NCI-H82 treated with DMSO at 0.1 percent for 48 hours (cell line): ENCODE results near the gene UVRAG.

Source experiments
- DNase-seq: peaks from one replicate; lab custom pipeline; 2025; ENCODE audit not compliant: unreplicated experiment; lab: John Stamatoyannopoulos, UW

The UVRAG gene

DNA sequence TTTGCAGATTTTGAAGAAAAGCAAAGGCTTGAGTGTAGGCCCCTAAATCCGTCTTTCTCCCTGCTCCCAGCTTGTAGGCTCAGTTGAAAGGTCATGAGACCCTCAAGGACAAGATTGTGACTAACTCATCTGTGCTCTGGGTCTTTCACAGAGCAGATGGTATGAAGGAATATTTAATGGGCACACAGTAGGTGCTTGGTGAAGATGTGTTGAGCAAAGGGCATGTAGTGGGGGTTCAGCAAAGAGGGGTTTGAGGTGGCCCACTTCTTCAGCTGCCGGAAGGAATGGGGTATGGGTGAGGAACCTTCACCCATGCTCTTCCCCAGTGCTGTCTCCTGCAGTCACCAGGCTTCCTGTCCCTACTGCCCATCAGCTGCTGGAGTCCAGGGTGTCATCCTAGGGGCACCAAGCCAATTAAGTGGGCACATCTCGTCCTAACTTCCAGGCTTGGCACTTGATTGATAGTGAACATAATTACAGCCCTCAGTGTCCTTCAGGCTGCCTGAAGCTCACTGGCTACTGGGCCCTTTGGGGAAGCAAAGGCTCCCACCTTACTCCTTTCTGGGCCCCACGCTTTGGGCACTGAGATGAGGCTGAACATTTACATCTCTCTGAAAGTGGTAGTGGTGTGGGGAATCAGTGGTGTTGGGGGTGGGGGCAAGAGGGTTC lies 31.5 kb upstream of the UVRAG start:
- no peak for DNase-seq

DNA sequence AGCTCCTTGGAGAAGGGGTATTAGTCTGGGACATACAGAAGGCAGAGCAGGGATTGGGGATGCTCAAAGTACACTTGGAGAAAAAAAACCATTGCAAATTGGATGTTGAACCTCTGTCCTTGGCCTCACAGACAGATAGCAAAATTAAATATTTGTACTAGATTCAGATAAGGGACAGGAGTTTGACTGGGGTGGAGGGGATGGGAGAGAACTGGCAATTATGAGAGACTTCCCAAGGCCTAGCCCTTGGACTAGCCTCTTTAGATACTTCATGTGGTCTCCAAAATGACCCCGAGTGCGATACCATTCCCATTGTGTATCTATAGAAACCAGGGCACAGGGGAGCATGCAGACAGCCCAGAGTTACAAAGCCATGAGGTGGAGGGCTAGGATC lies 30.9 kb upstream of the UVRAG start:
- no peak for DNase-seq

DNA sequence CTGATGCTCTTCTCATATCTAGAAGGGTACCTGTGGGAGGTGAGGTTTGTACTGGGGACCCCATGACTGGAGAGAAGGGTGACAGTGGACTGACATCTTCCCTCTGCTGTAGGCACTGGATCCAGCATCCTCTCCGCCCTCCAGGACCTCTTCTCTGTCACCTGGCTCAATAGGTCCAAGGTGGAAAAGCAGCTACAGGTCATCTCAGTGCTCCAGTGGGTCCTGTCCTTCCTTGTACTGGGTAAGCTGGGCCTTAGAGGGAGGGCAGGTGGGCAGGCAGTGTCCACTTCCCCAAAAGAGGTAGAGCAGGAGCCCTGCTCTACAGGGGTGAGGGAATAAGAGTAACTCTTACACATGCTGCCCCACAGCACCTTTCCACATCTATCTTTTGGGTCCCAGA lies 30.5 kb upstream of the UVRAG start:
- no peak for DNase-seq

DNA sequence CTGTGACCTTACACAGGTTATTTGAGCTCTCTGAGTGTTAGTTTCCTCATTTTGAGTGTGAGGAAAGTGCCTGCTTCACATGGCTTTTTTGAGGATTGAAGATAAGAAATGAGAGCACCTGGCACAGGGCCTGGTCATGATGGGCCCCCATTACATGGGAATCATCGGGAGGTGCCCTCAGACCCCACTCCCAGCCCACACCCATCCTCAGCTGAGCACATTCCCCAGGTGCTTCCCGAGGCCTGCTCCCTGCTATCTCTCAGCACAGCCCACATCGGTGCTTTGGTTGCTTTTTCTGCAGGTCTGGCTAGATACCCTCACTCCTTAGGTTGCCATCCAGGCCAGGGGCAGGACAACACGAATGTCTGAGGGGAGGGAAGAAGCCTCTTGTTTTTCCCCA lies 29.8 kb upstream of the UVRAG start:
- DNase-seq: no peak

DNA sequence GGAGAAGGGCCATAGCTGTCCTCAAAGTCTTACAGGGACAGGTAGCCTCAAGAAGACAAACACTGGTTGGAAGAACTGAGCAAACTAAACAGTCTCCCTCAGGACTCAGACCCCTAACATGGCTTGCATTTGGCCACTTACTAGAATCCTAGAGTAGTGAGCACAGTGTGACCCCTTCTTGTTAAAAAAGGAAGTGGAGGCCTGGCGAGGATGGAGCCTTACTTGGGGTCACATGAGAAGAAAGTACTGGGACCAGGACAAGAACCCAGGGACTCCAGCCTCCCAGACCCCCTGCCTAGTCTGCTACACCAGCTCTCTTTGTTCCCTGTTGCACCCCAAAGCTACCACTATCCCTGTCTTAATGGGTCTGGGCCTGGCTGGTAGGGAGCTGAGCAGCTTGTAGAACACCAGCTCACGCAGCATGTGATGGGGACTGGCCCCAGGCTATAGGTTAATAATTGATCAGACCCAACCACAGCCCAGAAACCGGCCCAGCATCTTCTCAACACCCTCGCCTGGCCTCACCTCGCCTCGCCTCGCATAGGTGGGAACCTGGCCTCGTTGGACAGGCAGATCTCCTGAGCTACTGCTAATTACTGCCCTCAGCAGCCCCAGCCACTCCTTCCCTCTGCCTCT lies 28.8 kb upstream of the UVRAG start:
- DNase-seq: no peak

DNA sequence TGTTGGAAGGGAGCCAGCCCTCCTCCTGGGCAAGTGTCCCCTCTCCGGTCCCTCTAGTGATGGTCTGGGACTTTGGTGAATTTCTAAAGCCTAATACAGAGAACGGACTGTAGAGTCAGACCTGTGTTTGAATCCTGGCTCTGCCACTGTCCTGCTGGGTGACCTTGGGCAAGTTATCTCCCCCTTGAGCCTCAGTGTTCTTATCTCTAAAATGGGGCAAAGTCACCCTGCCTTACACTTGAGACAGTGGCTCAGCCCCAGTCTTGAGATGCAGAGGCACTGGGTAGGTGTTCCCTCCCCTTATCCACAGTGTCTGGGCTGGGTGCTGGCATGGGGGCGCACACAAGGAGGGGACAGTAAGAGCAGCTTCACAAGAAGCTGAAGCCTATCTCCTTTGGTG lies 25.5 kb upstream of the UVRAG start:
- no peak for DNase-seq

DNA sequence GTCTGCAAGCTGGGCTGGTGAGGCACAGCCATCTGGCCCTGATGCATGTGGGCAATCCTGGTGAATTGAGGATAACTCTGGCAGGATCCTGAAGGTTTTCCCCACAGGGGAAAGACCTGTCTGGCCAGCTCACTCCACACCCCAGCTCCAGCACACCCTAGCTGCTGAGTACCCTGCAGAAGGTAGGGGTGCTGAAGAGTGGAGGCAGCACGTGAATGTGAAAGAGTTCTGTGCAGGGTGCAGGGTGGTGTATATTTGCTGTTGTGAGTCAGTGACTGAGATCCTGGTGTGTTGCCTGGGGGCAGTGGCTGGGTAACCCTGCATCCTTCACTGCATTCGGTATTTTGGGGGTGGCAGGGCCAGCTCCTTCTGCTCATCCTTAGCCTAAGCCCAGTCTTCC lies 24.0 kb upstream of the UVRAG start:
- DNase-seq: no peak

DNA sequence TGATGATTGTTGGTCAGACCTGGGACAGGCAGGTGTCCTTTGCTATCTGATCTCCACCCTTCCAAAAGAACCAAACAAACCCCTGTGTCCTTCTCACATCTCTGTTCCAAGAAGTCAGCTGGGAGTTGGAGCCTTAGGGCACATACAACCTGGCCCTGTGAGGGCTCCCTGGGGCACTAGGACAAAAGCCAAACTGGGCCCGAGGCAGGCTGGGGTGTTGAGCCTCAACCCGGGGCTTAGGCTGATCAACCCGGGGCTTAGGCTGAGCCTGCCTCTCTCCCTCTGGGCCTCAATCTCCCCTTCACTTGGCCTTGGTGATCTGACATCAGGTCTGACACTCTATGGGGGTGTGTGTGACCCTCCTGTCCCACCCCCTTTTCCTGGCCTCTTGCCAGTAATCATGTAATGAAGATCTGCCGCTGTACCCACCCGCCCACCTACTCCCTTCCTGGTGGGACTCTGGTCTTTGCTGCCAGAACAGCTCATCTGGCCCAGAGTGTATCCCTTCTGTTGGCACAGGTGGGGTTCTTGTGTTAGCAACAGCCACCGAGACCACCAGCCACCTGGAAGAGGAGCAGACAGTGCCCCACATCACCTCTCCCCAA lies 22.8 kb upstream of the UVRAG start:
- DNase-seq: no peak

DNA sequence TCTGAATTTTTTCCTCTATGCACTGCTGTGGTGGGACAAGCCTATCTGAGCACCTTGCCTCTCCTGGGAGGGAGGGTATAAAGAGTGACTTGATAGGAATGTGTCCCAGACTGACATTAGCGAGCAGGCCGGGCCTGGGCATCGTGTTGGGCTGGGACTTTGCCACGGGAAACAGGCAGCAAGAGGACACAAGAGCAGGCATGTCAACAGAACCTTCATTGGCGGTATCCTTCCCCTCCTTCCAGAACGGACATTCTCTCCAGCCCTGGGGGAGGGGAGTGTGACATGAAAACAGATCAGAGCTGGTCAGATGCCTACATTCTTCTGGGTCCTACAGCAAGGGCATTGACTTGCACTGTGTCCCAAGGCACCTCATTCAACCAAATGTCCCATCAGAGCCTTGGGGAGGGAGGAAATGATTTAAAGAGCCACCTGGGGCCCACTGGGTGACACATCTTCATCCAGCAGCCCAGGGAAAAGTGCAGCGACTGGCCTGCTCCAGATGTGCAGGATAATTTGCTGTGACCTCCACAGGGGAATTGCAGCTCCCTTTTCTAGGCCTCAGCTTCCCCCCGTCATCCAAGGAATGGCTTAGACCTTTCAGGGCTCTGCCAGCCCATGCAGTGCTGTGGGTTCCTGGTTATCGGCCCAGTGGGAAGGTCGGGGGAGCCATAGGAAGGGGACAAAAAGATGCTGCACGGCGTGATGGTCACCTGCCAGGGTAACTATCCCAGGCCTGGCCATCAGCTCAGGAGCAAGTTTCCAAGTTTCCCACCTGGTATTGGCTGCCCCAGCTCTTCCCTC lies 21.8 kb upstream of the UVRAG start:
- DNase-seq: no peak

DNA sequence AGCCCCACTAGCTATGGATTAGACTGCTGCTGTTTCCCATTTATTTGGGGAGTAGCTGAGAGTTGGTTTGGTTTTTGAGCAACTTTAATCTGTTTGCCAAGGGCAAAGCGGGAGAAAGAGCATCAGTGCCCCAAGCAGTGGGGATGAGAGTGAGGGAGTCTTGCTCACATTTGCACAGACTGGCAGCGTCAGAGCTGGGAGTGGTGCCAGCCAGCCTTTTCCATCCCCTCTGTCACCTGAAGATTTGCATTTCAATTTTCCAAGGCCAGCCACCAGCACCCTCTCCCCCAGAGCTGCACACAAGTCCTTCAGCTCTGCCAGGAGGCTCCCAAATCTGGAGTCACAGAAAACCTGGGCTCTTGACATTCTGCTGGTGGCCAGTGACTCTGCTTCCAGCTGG lies 21.0 kb upstream of the UVRAG start:
- no peak for DNase-seq

DNA sequence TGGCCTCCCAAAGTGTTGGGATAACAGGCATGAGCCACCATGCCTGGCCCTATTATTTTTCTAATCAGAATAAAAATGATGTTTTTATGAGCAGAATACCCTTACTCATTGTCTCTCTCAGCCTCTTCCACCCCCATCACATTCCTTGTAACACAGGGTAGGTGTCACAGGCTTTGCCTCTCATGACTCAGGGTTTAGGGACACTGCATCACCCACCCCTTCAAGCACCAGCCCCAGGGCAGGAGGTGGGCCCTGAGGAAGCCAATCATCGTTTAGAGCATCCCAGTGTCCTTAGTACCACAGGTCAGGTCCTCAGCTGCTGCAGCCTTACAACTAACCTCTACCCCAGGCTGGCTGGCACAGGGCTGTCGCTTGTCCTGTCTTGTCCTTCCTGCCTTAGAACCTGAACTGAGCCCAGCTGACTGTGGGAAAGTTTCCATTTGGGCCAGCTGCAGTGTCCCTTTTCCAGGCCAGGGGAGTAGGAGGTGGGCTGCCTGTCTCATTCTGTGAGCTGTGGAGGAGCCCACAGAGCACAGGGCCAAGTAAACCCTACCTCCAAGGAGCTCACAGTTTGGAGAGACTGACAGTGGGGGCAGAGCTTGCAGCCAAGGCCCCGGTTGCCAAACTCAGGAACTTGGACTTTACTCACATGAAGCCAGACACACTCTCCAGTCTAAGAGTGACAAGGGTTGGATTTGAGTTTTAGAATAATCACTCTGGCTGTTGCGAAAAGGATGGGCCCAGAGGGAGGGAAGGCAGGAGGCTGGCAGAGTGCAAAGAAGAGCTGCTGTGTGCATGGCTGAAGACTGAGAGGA lies 19.5 kb upstream of the UVRAG start:
- DNase-seq: no peak

DNA sequence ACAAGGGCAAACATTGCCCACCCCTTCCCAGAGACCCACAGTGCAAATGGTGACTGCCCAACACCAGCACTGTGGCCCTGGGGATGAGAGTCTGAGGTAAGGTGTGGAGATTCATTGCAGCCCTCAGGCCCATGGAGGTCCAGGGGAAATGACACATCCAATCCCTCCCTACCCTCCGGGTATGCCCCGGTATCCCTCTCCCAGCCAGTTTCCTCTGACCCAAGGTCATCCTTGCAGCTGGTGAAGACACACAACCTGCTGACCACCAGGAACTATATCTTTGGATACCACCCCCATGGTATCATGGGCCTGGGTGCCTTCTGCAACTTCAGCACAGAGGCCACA lies 18.9 kb upstream of the UVRAG start:
- no peak for DNase-seq

DNA sequence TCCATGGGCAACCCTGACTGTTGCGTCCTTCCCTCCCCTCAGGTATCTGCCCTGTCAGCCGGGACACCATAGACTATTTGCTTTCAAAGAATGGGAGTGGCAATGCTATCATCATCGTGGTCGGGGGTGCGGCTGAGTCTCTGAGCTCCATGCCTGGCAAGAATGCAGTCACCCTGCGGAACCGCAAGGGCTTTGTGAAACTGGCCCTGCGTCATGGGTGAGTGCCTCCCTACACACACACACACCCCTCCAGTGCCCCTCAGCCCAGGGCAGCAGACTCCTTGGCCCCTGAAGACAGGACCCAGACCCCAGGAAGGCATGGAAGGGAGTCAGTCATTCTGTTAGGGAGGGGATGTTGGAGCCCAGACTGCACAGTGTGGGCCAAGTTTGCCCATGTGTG lies 17.9 kb upstream of the UVRAG start:
- DNase-seq: no peak

DNA sequence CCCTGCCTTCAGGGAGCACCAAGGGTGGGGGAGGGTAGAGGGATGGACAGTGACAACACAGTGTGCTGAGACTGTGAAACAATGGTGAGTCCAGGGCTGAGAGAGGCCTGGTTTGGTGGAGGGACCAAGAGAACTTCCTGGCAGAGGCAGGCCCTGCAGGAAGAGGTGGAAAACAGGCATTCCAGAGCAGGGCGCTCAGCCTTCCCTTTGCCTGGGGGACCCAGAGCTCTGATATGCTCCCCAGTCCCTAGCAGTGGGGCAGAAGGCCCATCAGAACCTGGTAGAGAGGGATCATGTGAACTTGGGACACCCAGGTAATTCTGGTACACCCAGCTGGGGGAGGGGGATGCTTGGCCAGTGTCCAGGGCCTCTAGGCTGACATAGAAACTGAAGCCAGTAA lies 17.2 kb upstream of the UVRAG start:
- DNase-seq: no peak

DNA sequence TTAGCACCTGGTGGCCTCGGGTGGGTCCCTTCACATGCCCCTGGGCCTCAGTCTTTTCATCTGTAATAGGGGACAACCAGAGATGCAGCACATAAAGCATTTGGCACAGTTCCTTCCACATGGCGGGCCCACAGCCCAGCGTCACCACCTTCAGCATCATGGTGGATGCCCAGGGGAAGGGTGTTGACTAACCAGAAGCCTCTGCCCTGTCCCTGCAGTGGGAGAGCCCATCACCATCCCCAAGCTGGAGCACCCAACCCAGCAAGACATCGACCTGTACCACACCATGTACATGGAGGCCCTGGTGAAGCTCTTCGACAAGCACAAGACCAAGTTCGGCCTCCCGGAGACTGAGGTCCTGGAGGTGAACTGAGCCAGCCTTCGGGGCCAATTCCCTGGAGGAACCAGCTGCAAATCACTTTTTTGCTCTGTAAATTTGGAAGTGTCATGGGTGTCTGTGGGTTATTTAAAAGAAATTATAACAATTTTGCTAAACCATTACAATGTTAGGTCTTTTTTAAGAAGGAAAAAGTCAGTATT lies 14.8 kb upstream of the UVRAG start:
- no peak for DNase-seq

DNA sequence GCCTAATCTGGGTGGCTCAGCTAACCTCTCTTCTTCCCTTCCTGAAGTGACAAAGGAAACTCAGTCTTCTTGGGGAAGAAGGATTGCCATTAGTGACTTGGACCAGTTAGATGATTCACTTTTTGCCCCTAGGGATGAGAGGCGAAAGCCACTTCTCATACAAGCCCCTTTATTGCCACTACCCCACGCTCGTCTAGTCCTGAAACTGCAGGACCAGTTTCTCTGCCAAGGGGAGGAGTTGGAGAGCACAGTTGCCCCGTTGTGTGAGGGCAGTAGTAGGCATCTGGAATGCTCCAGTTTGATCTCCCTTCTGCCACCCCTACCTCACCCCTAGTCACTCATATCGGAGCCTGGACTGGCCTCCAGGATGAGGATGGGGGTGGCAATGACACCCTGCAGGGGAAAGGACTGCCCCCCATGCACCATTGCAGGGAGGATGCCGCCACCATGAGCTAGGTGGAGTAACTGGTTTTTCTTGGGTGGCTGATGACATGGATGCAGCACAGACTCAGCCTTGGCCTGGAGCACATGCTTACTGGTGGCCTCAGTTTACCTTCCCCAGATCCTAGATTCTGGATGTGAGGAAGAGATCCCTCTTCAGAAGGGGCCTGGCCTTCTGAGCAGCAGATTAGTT lies 14.2 kb upstream of the UVRAG start:
- DNase-seq: no peak

DNA sequence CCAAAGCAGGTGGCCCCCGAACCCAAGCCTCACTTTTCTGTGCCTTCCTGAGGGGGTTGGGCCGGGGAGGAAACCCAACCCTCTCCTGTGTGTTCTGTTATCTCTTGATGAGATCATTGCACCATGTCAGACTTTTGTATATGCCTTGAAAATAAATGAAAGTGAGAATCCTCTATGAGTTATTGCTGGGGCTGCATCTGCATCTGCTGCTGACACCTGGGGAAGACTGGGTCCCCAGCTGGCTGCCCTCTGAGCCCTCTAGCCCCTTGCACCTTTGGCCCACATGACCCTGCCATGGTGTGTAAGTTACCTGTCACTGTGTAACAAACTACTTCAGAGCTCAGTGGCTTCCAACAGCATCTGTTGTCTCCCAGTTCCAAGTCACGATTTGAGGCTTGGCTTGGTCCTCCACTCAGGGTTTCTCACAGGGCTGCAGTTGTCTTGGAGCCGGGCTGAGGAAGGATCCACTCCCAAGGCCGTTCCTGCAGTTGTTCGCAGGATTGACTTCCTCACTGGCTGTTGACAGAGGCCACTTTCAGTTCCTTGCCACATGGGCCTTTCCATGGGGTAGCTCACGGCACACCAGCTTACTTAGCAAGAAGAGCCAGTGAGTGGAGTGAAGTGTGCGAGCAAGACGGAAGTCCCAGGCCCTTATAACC lies 13.5 kb upstream of the UVRAG start:
- no peak for DNase-seq

DNA sequence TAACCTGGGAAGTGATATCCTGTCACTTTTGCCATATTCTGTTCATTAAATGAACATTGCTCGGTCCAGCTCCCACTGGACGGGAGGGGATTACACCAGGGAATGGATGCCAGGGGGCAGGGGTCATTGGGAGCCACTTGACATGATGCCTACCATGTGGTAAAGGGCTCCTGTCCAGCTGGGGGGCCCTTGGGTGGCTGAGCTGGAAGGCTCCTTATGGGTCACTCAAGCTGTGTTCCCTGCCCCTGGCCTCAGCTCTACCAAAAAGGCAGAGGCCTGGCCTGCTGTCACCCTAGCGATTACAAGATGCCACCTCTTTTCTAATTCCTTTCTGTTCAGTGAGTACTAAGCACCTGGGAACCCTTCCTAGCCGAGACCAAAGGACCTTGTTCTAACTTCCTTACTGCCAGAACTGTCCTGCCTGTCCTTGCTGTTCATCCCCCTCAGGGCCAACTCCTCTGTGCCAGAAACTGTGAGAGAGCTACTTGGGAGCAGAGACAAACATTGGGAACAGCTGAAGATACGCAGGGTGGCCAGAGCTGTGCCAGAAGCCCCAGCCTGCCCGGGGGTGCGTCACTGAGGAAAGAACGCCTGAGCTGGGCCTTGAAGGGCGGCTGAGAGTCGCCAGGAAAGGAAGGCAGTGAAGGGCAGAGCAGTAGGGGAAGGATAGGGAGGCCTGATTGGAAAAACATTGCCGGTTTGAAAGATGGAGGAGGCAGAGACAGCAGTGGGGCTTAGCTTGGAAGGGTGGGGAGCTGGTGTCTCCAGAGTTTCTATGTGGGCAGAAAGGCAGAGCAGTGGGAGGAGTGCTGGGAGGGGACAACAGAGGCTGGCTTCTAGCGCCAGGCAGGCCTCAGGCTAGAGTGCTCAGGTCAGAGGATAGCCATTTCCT lies 12.7 kb upstream of the UVRAG start:
- DNase-seq: no peak
